Right atrium auricular region (tissue), 2 donors: ENCODE measurements around the gene PTPRD. TPM values are rescaled to one million over a fixed set of nuclear protein-coding genes. Genes with fewer than 3 reads are reported as not detected.

ENCODE experiments used
- DNase-seq: peaks from one replicate; pipeline ENCODE4 v3.0.0-alpha.2; 2019; ENCODE audit warnings: low spot score
- H3K27ac ChIP-seq, 2 donors: fragments of 200-600 bp; sonication (generic); 1 replicate in 1 of 2; 2 replicates in 1 of 2; pipeline ENCODE4 v1.5.1; 2016 to 2019
- H3K27me3 ChIP-seq, 2 donors: fragments of 200-600 bp; sonication (generic); one replicate each; pipeline versions ENCODE4 v1.5.1 to v1.6.0; 2017 to 2019
- H3K36me3 ChIP-seq: fragments of 200-600 bp; sonication (generic); one replicate; pipeline ENCODE4 v1.5.1; 2016
- H3K4me1 ChIP-seq, 2 donors: fragments of 200-600 bp; sonication (generic); one replicate each; pipeline versions ENCODE4 v1.5.1 to v1.6.0; 2017 to 2019
- H3K4me3 ChIP-seq, 2 donors: fragments of 200-600 bp; sonication (generic); 1 replicate in 1 of 2; 2 replicates in 1 of 2; pipeline ENCODE4 v1.5.1; 2017 to 2019; ENCODE audit warnings: mild to moderate bottlenecking in 1 of 2, moderate library complexity in 1 of 2
- H3K9me3 ChIP-seq, 2 donors: fragments of 200-600 bp; sonication (generic); one replicate each; pipeline ENCODE4 v1.5.1; 2019
- total RNA-seq, 2 donors: library from RNA; depleted of rRNA; stranded (reverse); fragments of >200 nt; gene quantifications; one replicate each; pipeline ENCODE4 v1.1.0, GENCODE V29; 2016
- TF ChIP-seq, protein P1 (sequence below), 2 donors: fragments of 200-600 bp; sonication (generic); IDR thresholded peaks; one replicate each; pipeline ENCODE4 v1.5.1; 2019; ENCODE audit warnings: antibody characterized with exemption in 2 of 2

PTPRD gene
- total RNA-seq, 2 donors from 2014 or later, result 5.5 to 6.6 TPM

DNA sequence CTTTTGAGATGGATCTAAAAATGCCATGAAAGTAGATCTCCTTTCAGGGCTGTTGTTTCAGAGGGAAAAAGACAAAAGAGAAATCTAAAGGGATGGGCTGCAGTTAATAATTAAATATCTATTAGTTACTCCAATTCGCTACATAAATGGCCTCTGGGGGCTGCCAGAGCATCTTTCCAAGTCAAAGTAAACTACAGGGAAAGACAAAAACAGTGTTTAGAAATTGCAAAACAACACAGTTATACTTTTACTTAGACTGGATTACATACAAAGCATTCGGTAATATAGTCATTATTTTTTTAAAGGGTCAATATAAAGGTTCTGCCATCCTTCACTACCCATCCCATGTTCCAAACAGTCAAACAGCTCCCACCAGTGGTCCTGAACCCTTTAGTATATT is 1959.7 kb downstream of the PTPRD start:
- H3K27me3 ChIP-seq, result no peaks in the 10 kb centered on the region
- no peak overlapping the region for H3K4me3 ChIP-seq
- no peaks in the 10 kb centered on the region for H3K4me1 ChIP-seq
- no peaks in the 10 kb centered on the region for H3K36me3 ChIP-seq
- no peaks in the 10 kb centered on the region for H3K9me3 ChIP-seq
- TF ChIP-seq, protein P1, sequence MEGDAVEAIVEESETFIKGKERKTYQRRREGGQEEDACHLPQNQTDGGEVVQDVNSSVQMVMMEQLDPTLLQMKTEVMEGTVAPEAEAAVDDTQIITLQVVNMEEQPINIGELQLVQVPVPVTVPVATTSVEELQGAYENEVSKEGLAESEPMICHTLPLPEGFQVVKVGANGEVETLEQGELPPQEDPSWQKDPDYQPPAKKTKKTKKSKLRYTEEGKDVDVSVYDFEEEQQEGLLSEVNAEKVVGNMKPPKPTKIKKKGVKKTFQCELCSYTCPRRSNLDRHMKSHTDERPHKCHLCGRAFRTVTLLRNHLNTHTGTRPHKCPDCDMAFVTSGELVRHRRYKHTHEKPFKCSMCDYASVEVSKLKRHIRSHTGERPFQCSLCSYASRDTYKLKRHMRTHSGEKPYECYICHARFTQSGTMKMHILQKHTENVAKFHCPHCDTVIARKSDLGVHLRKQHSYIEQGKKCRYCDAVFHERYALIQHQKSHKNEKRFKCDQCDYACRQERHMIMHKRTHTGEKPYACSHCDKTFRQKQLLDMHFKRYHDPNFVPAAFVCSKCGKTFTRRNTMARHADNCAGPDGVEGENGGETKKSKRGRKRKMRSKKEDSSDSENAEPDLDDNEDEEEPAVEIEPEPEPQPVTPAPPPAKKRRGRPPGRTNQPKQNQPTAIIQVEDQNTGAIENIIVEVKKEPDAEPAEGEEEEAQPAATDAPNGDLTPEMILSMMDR (IDR thresholded peaks at IDR 0.05), result no peak
- DNase-seq, result no peak
- no peak overlapping the region for H3K27ac ChIP-seq

DNA sequence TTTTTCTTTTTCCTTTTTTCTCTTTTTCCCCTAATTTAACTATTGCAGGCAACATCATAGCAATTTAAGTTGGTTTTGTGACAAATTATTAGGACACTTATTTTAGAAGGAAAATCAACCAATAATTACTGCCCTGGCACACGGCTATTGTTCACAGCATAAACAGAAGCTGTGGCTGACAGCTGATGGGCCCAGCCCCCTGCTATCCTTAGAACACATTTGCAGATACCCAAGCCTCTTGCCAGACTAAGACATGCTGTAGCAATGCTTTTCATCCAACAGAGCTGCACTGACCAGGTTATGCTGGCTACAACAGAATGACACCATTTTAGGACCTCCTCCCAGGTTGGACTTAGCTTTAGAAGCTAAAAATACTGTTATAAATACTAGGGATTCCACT is 1960.5 kb downstream of the PTPRD start:
- Histone ChIP-seq H3K4me1 (no peaks in the 10 kb centered on the region), H3K4me3 (no peak overlapping the region), H3K27ac (no peak overlapping the region), H3K9me3 (no peaks in the 10 kb centered on the region), H3K36me3 (no peaks in the 10 kb centered on the region), H3K27me3 (no peaks in the 10 kb centered on the region)
- no peak for DNase-seq
- TF ChIP-seq, protein P1 (IDR thresholded peaks at IDR 0.05), result no peak

DNA sequence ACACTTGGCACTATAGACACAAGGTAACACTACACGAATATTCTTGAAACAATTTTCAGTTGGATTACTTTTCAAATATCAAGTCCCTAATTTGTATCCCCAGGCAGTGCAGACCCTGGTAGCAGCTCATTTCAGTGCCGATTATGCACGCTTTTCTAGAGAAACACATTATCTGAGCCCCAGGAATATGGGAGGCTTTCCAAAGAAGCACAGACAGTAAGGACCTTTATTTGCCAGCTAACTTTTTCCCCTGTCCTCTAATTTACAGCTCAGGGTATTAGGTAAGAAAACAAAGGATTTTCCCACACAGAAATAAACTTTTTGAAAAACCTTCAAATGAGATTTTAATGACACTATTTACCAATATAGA is 1961.0 kb downstream of the PTPRD start:
- DNase-seq, result no peak
- TF ChIP-seq, protein P1 (IDR thresholded peaks at IDR 0.05), result no peak
- Histone ChIP-seq H3K27ac (no peak overlapping the region), H3K9me3 (no peaks in the 10 kb centered on the region), H3K4me3 (no peak overlapping the region), H3K4me1 (no peaks in the 10 kb centered on the region), H3K36me3 (no peaks in the 10 kb centered on the region), H3K27me3 (no peaks in the 10 kb centered on the region)

DNA sequence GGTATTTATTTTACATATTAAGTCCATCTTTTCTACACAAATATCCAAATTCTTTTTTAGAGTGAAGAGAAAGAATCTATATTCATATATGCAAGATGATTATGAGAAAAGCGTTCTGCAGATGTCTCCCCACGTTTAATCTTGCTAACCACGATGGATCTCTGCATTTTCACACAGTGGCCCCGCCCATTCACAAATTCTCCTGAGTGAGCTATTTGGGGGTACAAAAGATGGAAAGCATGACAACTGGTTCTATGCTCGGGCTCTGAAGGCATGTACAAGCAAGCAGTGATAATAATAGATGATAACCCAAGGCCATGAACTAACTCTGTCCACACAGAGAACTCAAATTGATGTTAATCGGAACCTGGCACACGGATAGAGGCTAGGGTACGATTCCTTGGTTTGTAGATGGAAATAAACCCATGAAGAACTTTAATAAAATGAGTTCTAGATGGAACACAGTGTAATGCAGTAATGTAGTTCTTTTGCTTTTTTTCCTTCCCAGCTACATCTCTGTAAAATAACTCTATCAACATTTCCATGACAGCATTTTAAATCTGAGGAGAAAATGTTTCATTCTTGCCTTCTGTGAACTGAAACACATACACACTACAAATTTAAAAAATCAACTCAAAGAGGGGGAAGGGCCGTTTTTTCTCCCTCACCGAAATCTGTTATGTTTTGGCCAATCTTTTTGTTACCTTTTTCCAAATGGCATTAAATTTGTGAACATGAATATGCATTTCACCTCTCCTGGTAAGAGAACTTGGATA is 1961.5 kb downstream of the PTPRD start:
- H3K9me3 ChIP-seq, result no peaks in the 10 kb centered on the region
- no peaks in the 10 kb centered on the region for H3K4me1 ChIP-seq
- DNase-seq, result no peak
- H3K27ac ChIP-seq, result no peak overlapping the region
- no peak overlapping the region for H3K4me3 ChIP-seq
- TF ChIP-seq, protein P1 (IDR thresholded peaks at IDR 0.05), result no peak
- H3K36me3 ChIP-seq, result no peaks in the 10 kb centered on the region
- H3K27me3 ChIP-seq, result no peaks in the 10 kb centered on the region

DNA sequence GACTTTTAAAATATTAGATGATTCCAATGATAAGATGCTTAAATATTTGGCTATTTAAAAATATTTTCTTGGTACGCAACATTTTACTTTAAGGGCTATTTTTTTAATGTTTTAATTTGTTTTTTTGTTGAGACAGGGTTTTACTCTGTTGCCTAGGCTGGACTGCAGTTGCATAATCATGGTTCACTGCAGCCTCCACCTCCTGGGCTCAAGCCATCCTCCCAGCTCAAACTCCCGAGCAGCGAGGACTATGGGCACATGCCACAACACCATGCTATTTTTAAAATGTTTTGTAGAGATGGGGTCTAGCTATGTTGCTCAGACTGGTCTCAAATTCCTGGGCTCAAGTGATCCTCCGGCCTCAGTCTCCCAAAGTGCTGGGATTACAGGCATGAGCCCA is 1963.0 kb downstream of the PTPRD start:
- no peak for DNase-seq
- H3K4me3 ChIP-seq, result no peak overlapping the region
- H3K27ac ChIP-seq, result no peak overlapping the region

More for the DNA sequence above, 1963.0 kb downstream of the PTPRD start:
- Histone ChIP-seq H3K4me1 (no peaks in the 10 kb centered on the region), H3K36me3 (no peaks in the 10 kb centered on the region), H3K9me3 (no peaks in the 10 kb centered on the region), H3K27me3 (no peaks in the 10 kb centered on the region)
- TF ChIP-seq, protein P1 (IDR thresholded peaks at IDR 0.05), result no peak
